Pancreas (tissue), 10 donors: ENCODE results near the gene VWC2L. TPM values are rescaled to one million over a fixed set of nuclear protein-coding genes. Genes with fewer than 3 reads are reported as not detected.

Source experiments
- ATAC-seq, 4 donors: fragments of 200-7000 bp; cut with Tn5 transposase; one replicate each; pipeline versions ENCODE4 v1.8.0 to v1.9.1; 2020; ENCODE audit warnings: mild to moderate bottlenecking in 4 of 4, moderate library complexity in 4 of 4
- DNase-seq, 6 donors: peaks; one replicate each; pipeline ENCODE4 v3.0.0-alpha.2; 2020
- FAIRE-seq: peaks from 2 replicates; lab custom pipeline; 2012; peaks lifted over from hg19 to GRCh38; lab: Jason Lieb, UNC
- H3K27ac ChIP-seq, 4 donors: fragments of 200-600 bp; sonication (generic); 1 replicate in 3 of 4; 2 replicates in 1 of 4; pipeline versions ENCODE4 v1.5.0 to v1.8.0; 2020
- H3K27me3 ChIP-seq, 4 donors: fragments of 200-600 bp; one replicate each; pipeline ENCODE4 v1.8.0; 2021
- H3K36me3 ChIP-seq, 3 donors: fragments of 200-600 bp; sonication (generic) in 1 of 3; one replicate each; pipeline versions ENCODE4 v1.5.0 to v1.8.0; 2020 to 2021
- H3K4me1 ChIP-seq, 3 donors: fragments of 200-600 bp; one replicate each; pipeline ENCODE4 v1.8.0; 2021
- H3K4me3 ChIP-seq, 4 donors: fragments of 200-600 bp; sonication (generic) in 2 of 4; one replicate each; pipeline versions ENCODE4 v1.5.0 to v1.8.0; 2020 to 2021
- H3K9me3 ChIP-seq, 4 donors: fragments of 200-600 bp; one replicate each; pipeline ENCODE4 v1.8.0; 2021
- CTCF ChIP-seq, 4 donors: fragments of 200-600 bp; sonication (generic) in 3 of 4; IDR thresholded peaks; one replicate each; pipeline versions ENCODE4 v1.5.0 to v1.8.0; 2021; ENCODE audit warnings: antibody characterized with exemption in 4 of 4
- WGBS, 2 donors: extraction: QIAGEN DNeasy Blood & Tissue Kit; methylation state at CpG; one replicate each; pipeline ENCODE4 v1.1.7; 2013; 5-methylcytosine and 5-hydroxymethylcytosine counted together
- intact Hi-C, 3 donors: fragments of 100-400 bp; cut with DNase I; formaldehyde crosslinking; loops; one replicate each; pipeline versions ENCODE4 v1.11.1 to v1.14.2; 2022
- polyA plus RNA-seq, 2 donors: library from polyadenylated mRNA; stranded (reverse); fragments of 200-250 nt; gene quantifications; one replicate each; pipeline ENCODE4 v1.2.3, GENCODE V29; 2013
- total RNA-seq, 6 donors: library from RNA; stranded (reverse); fragmentation: NEBNext Ultra II Directional in 4 of 6; extraction: Animal tissue kit (Norgen Biotek cat#: 25700) in 4 of 6; gene quantifications; one replicate each; pipeline versions ENCODE4 v1.2.1 to v1.2.4, GENCODE V29; 2021 to 2023
- donor health status: healthy with polysubstance abuse.
- donor health status: DM: no; HTN: no; CAD: no; lungs with moderate emphysema.
- donor health status: DM: no; HTN: no; CAD: no.
- donor health status: control.
- donor health status: control.
- donor health status: Bipolar disorder and iron deficiency.
- donor health status: DM: yes; HTN: yes; CAD: no.
- donor health status: DM: no; HTN: no; CAD: no.
- donor health status: DM: no; HTN: no; CAD: no.
- donor health status: DM: yes; HTN: yes; CAD: no.

The VWC2L gene
- total and polyA plus RNA-seq, 8 donors, result 0.08 to 0.12 (median 0.09) TPM; not detected in 4

- DNase-seq (no peak), FAIRE-seq (no peak), ATAC-seq (no peak)
- 69 to 78% methylated on average over 1 of the region's 1 CpG for WGBS, 2 donors
- no peaks in the 10 kb centered on the region for H3K27me3 ChIP-seq
- no peaks in the 10 kb centered on the region for H3K4me1 ChIP-seq
- TF ChIP-seq CTCF (IDR thresholded peaks at IDR 0.05), result no peak
- intact Hi-C loops, result no loop called here
- H3K9me3 ChIP-seq, result no peaks in the 10 kb centered on the region
- H3K4me3 ChIP-seq, result no peak overlapping the region
- no peak overlapping the region for H3K27ac ChIP-seq
- no peaks in the 10 kb centered on the region for H3K36me3 ChIP-seq
These were observed 61.1 kb downstream of the VWC2L start for GRCh38 chr2:214471990-214472389.

GRCh38 chr2:214477305-214477704, 66.5 kb downstream of the VWC2L start:
- Histone ChIP-seq H3K27ac (no peak overlapping the region), H3K4me3 (no peak overlapping the region), H3K4me1 (no peaks in the 10 kb centered on the region), H3K36me3 (no peaks in the 10 kb centered on the region), H3K27me3 (no peaks in the 10 kb centered on the region), H3K9me3 (no peaks in the 10 kb centered on the region)
- WGBS, 2 donors, result 50 to 55% methylated on average over 2 of the region's 2 CpGs
- DNase-seq (no peak), FAIRE-seq (no peak), ATAC-seq (no peak)
- TF ChIP-seq CTCF (IDR thresholded peaks at IDR 0.05), result no peak
- intact Hi-C loops, result no loop called here

GRCh38 chr2:214481204-214481603, 70.3 kb downstream of the VWC2L start:
- Histone ChIP-seq H3K27me3 (no peaks in the 10 kb centered on the region), H3K9me3 (no peaks in the 10 kb centered on the region), H3K27ac (no peak overlapping the region), H3K36me3 (no peaks in the 10 kb centered on the region), H3K4me1 (no peaks in the 10 kb centered on the region), H3K4me3 (no peak overlapping the region)
- no peak for FAIRE-seq
- intact Hi-C loops, result no loop called here
- no peak for ATAC-seq
- no peak for DNase-seq
- 0 to 4% methylated on average over 1 of the region's 1 CpG for WGBS, 2 donors
- TF ChIP-seq CTCF (IDR thresholded peaks at IDR 0.05), result no peak

GRCh38 chr2:214482728-214483127, 71.9 kb downstream of the VWC2L start:
- Histone ChIP-seq H3K9me3 (no peaks in the 10 kb centered on the region), H3K27me3 (no peaks in the 10 kb centered on the region), H3K4me1 (no peaks in the 10 kb centered on the region), H3K36me3 (no peaks in the 10 kb centered on the region), H3K27ac (no peak overlapping the region), H3K4me3 (no peak overlapping the region)
- intact Hi-C loops, result no loop called here
- DNase-seq (no peak), ATAC-seq (no peak), FAIRE-seq (no peak)
- WGBS, 2 donors, result 69 to 70% methylated on average over 2 of the region's 2 CpGs
- no peak for TF ChIP-seq CTCF (IDR thresholded peaks at IDR 0.05)

- Histone ChIP-seq H3K4me1 (no peaks in the 10 kb centered on the region), H3K36me3 (no peaks in the 10 kb centered on the region), H3K27ac (no peak overlapping the region), H3K27me3 (no peaks in the 10 kb centered on the region), H3K4me3 (no peak overlapping the region), H3K9me3 (no peaks in the 10 kb centered on the region)
- intact Hi-C loops, result no loop called here
- TF ChIP-seq CTCF (IDR thresholded peaks at IDR 0.05), result no peak
- ATAC-seq (no peak), FAIRE-seq (no peak), DNase-seq (no peak)
- 75 to 82% methylated on average over 3 of the region's 3 CpGs for WGBS, 2 donors
These were observed 73.4 kb downstream of the VWC2L start for GRCh38 chr2:214484239-214484638.
